Measurements from ENCODE around the gene CACNB2. TPM values are rescaled to one million over a fixed set of nuclear protein-coding genes. Genes with fewer than 3 reads are reported as not detected.
"Not testable (repeated sequence)": the region's sequence is repeated elsewhere in the genome, so short reads cannot be mapped to it uniquely, and the experiment has no call there.

CACNB2 gene
- total RNA-seq, 4 donors from 2014 or later: 60.3 to 158 (median 89.1) TPM

GRCh38 chr10:18567343-18567856 is 427.2 kb downstream of the CACNB2 start:
- H3K36me3 ChIP-seq: peaks cover 0 to 10% of the 10 kb centered on the region in 2 donors
- no peaks in the 10 kb centered on the region for H3K9me3 ChIP-seq
- no peaks in the 10 kb centered on the region for H3K27me3 ChIP-seq
- H3K27ac ChIP-seq: no peak overlapping the region
- 96 to 98% methylated on average over 3 of the region's 3 CpGs for WGBS, 2 donors (ENCODE audit: low coverage in 1 of 2)
- TF ChIP-seq CTCF (IDR thresholded peaks at IDR 0.05): no peak
- TF ChIP-seq EP300 (IDR thresholded peaks at IDR 0.05): no peak
- no peak for TF ChIP-seq POLR2A (IDR thresholded peaks at IDR 0.05)
- TF ChIP-seq POLR2AphosphoS5 (IDR thresholded peaks at IDR 0.05): no peak
- H3K4me1 ChIP-seq: no peaks in the 10 kb centered on the region
- ATAC-seq: no peak
- H3K4me3 ChIP-seq: no peak overlapping the region

GRCh38 chr10:18570386-18570785 is 430.2 kb downstream of the CACNB2 start:
- H3K27me3 ChIP-seq, H3K27ac ChIP-seq, H3K36me3 ChIP-seq, H3K9me3 ChIP-seq, ATAC-seq, H3K4me3 ChIP-seq, H3K4me1 ChIP-seq: not testable (repeated sequence)
- 92 to 100% methylated on average over 2 of the region's 2 CpGs for WGBS, 2 donors (ENCODE audit: low coverage in 1 of 2)

GRCh38 chr10:18571076-18571475 is 430.9 kb downstream of the CACNB2 start:
- H3K4me1 ChIP-seq: no peaks in the 10 kb centered on the region
- H3K9me3 ChIP-seq: no peaks in the 10 kb centered on the region
- ATAC-seq: no peak
- H3K27ac ChIP-seq: no peak overlapping the region
- H3K36me3 ChIP-seq: no peaks in the 10 kb centered on the region
- H3K27me3 ChIP-seq: no peaks in the 10 kb centered on the region
- TF ChIP-seq POLR2A (IDR thresholded peaks at IDR 0.05) (no peak), EP300 (IDR thresholded peaks at IDR 0.05) (no peak), POLR2AphosphoS5 (IDR thresholded peaks at IDR 0.05) (no peak), CTCF (IDR thresholded peaks at IDR 0.05) (no peak)
- no peak overlapping the region for H3K4me3 ChIP-seq

GRCh38 chr10:18571780-18572179 is 431.6 kb downstream of the CACNB2 start:
- WGBS, 2 donors (ENCODE audit: low coverage in 1 of 2): 96 to 100% methylated on average over 1 of the region's 1 CpG
- H3K27ac ChIP-seq: no peak overlapping the region
- peaks cover 0 to 6% of the 10 kb centered on the region in 2 donors for H3K36me3 ChIP-seq
- no peaks in the 10 kb centered on the region for H3K27me3 ChIP-seq
- H3K9me3 ChIP-seq: no peaks in the 10 kb centered on the region
- no peak for TF ChIP-seq CTCF (IDR thresholded peaks at IDR 0.05)
- no peak for TF ChIP-seq POLR2AphosphoS5 (IDR thresholded peaks at IDR 0.05)
- TF ChIP-seq EP300 (IDR thresholded peaks at IDR 0.05): no peak
- no peak overlapping the region for H3K4me3 ChIP-seq
- no peak for ATAC-seq
- H3K4me1 ChIP-seq: no peaks in the 10 kb centered on the region

GRCh38 chr10:18572959-18573561 is 432.8 kb downstream of the CACNB2 start:
- H3K36me3 ChIP-seq: peaks cover 0 to 18% of the 10 kb centered on the region in 2 donors
- no peaks in the 10 kb centered on the region for H3K4me1 ChIP-seq
- no peak overlapping the region for H3K27ac ChIP-seq
- ATAC-seq: no peak
- no peak overlapping the region for H3K4me3 ChIP-seq
- no peaks in the 10 kb centered on the region for H3K27me3 ChIP-seq
- 97 to 99% methylated on average over 6 to 8 of the region's 8 CpGs for WGBS, 2 donors (ENCODE audit: low coverage in 1 of 2)
- TF ChIP-seq POLR2AphosphoS5 (IDR thresholded peaks at IDR 0.05) (no peak), EP300 (IDR thresholded peaks at IDR 0.05) (no peak), CTCF (IDR thresholded peaks at IDR 0.05) (no peak), POLR2A (IDR thresholded peaks at IDR 0.05) (no peak)
- H3K9me3 ChIP-seq: no peaks in the 10 kb centered on the region

All from gastroesophageal sphincter (tissue), 4 donors.